Middle frontal gyrus (tissue), 1 donor: ENCODE measurements around the gene SND1.

Source experiments
- DNase-seq: peaks from one replicate; pipeline ENCODE4 v3.0.0-alpha.2; 2015; ENCODE audit warnings: low spot score; ENCODE audit errors: extremely low spot score

The SND1 gene

GRCh38 chr7:127930341-127931328, 278.6 kb downstream of the SND1 start:
- no peak for DNase-seq

GRCh38 chr7:127932076-127932475, 280.1 kb downstream of the SND1 start:
- DNase-seq: no peak

GRCh38 chr7:127932496-127932895, 280.5 kb downstream of the SND1 start:
- no peak for DNase-seq

GRCh38 chr7:127933146-127933545, 281.2 kb downstream of the SND1 start:
- DNase-seq: no peak

GRCh38 chr7:127934711-127935110, 282.7 kb downstream of the SND1 start:
- no peak for DNase-seq

GRCh38 chr7:127935847-127936376, 283.9 kb downstream of the SND1 start:
- no peak for DNase-seq

GRCh38 chr7:127937066-127937680, 285.2 kb downstream of the SND1 start:
- DNase-seq: no peak

GRCh38 chr7:127938588-127938987, 286.6 kb downstream of the SND1 start:
- no peak for DNase-seq

- DNase-seq: no peak
Measured at GRCh38 chr7:127940381-127941160, 288.6 kb downstream of the SND1 start.

GRCh38 chr7:127941476-127942210, 289.6 kb downstream of the SND1 start:
- no peak for DNase-seq

GRCh38 chr7:127943541-127944521, 291.8 kb downstream of the SND1 start:
- DNase-seq: peak; percentile 75

- DNase-seq: no peak
Measured at GRCh38 chr7:127946111-127946510, 294.1 kb downstream of the SND1 start.

GRCh38 chr7:127946847-127947246, 294.9 kb downstream of the SND1 start:
- no peak for DNase-seq

GRCh38 chr7:127948312-127948711, 296.3 kb downstream of the SND1 start:
- no peak for DNase-seq

GRCh38 chr7:127948930-127949329, 296.9 kb downstream of the SND1 start:
- DNase-seq: no peak

- no peak for DNase-seq
Measured at GRCh38 chr7:127949769-127950222, 297.8 kb downstream of the SND1 start.

- DNase-seq: no peak
Measured at GRCh38 chr7:127950233-127950935, 298.4 kb downstream of the SND1 start.

GRCh38 chr7:127953423-127954356, 301.7 kb downstream of the SND1 start:
- no peak for DNase-seq
